GM12892 (cell line): ENCODE data around the gene RGPD5.
"Not testable (repeated sequence)": the region's sequence is repeated elsewhere in the genome, so short reads cannot be mapped to it uniquely, and the experiment has no call there.

Source experiments
- POLR2AphosphoS5 ChIP-seq: IDR thresholded peaks from 2 replicates; pipeline ENCODE4 v1.6.1; 2011; ENCODE audit warnings: low read depth, low read length, control low read depth
- TAF1 ChIP-seq: IDR thresholded peaks from 2 replicates; pipeline ENCODE4 v1.6.1; 2011; ENCODE audit warnings: low read depth, mild to moderate bottlenecking, control low read depth, low read length, borderline replicate concordance

DNA sequence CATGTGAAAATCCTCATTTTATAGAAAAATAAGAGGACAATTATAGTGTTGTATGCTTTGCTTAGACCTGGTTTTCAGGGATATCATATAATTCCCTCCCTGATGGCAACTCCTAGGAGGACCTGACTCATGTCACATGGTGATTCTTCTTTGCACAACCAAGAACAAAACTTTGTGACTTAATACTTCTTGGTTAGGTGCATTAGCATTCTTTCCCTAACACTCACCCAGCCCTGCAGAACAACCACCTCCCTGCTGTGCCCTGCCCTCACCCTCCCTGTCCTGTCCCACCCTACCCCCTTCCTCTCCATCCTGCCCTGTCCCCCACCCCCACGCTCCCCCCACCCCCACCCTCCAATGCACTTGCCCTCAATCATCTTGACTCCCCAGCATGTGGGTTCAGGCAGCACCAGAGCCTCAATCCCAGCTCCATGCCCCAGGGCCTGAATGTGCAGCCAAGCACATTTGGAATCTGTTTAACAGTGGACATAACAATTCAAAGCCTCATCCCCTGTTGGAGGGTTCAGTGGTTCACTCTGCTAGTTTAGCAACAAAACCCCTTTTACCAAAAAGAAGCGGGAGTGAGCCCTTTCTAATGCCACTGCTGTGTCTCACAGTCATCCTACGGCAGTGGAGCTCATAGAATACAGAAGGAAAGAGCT lies 36.8 kb upstream of the RGPD5 start:
- TF ChIP-seq POLR2AphosphoS5, TAF1: not testable (repeated sequence)
